ENCODE results near the gene AIF1.

DNA sequence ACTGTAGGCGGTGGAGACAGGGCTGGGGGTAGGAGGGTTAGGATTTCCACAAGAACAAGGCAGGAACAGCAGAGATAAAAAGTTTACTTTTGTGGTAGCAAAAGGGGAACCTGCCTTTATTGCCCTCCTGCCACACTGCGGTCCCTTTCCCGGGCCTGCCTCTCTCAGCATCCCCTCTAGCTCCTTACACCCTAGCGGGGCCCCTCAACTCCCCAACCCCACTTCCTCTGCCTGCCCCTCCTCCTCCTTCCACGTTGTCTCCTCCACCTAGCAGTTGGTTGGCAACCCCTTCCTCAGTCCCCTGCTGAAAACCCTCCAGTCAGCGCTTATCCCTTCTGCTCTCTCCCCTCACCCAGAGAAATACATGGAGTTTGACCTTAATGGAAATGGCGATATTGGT is 714 bp downstream of the AIF1 start:
- TF ChIP-seq, protein P1, sequence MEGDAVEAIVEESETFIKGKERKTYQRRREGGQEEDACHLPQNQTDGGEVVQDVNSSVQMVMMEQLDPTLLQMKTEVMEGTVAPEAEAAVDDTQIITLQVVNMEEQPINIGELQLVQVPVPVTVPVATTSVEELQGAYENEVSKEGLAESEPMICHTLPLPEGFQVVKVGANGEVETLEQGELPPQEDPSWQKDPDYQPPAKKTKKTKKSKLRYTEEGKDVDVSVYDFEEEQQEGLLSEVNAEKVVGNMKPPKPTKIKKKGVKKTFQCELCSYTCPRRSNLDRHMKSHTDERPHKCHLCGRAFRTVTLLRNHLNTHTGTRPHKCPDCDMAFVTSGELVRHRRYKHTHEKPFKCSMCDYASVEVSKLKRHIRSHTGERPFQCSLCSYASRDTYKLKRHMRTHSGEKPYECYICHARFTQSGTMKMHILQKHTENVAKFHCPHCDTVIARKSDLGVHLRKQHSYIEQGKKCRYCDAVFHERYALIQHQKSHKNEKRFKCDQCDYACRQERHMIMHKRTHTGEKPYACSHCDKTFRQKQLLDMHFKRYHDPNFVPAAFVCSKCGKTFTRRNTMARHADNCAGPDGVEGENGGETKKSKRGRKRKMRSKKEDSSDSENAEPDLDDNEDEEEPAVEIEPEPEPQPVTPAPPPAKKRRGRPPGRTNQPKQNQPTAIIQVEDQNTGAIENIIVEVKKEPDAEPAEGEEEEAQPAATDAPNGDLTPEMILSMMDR (IDR thresholded peaks at IDR 0.05; ENCODE audit: insufficient read depth, low read length, poor library complexity, severe bottlenecking): no peak
- no peak for TF ChIP-seq EZH2phosphoT487 (conservative IDR thresholded peaks at IDR 0.05; ENCODE audit: low read length)

Measured in SU-DHL-6 (cell line).